Left forelimb (tissue), 1 donor: ENCODE results near the gene SLC22A31.
A peak's percentile ranks its signal among the peaks of the same experiment; 100 is the strongest.

Experiments used
- DNase-seq: peaks from one replicate; pipeline ENCODE4 v3.0.0-alpha.2; 2018; ENCODE audit warnings: low spot score

SLC22A31 gene

DNA sequence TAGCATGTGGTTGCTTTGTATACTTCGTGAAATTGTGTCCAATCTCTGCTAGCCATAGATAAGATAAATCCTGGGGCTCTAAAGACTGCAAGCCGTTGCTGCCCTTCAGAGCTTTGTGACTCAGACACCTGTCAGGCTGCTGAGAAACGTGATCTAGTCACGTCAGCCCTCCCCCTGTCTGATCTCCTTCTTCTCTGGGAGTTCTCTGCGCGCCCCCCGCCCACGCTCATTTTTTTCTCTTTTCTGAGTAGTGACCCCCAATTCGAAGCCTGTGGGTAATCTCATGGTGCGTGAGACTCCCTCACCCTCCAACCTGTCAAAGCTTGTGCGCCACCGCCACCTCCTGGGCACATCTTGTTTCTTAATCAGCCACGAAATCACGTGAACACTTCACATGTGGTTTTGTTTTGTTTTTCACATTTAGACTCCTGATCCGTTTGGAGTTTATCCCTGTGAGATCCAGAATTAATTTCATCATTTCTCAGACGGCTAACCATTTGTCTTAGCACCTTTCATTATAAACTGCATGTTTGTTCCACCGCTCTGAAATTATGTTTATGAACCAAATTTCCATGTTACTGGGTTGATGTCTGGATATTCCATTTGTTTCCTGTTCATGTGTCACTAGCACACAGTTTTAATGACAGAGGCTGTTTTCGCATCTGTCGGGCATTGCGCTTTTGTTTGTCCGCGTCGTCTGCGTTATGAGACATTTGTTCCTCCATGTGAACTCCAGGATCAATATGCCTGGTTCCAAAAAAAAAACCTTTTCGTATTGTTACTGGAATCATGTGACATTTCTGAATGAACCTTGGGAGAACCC, 16.2 kb upstream of the SLC22A31 start:
- DNase-seq: peak; percentile 74

DNA sequence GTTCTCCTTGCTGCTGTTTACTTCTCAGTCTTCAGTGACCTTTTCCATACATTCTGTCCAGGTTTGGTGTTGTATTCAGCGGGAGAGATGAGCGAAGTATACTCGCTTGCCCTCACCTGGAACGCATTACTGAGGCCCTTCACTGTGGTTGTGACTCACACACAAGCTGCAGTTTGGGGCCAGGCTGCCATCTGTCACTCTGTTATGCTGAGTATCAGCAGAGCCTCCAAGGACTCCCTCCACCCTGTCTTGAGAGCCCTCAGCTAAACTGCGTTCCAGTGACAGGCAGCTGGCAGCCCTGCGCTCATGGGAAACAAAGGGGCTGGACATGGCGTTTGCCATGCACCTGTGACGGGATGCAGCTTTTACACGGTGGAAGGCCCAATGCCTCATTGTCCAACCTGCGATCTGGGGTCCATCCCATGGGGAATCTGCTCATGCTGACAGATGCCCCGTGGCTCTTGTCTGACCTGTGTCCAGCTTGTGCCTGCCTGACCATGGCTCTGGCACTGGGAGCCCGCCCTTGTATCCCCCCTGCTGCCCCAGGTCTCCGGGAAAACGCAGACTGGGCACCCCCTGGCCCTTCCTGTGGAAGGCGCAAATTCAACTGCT, 10.7 kb upstream of the SLC22A31 start:
- no peak for DNase-seq

DNA sequence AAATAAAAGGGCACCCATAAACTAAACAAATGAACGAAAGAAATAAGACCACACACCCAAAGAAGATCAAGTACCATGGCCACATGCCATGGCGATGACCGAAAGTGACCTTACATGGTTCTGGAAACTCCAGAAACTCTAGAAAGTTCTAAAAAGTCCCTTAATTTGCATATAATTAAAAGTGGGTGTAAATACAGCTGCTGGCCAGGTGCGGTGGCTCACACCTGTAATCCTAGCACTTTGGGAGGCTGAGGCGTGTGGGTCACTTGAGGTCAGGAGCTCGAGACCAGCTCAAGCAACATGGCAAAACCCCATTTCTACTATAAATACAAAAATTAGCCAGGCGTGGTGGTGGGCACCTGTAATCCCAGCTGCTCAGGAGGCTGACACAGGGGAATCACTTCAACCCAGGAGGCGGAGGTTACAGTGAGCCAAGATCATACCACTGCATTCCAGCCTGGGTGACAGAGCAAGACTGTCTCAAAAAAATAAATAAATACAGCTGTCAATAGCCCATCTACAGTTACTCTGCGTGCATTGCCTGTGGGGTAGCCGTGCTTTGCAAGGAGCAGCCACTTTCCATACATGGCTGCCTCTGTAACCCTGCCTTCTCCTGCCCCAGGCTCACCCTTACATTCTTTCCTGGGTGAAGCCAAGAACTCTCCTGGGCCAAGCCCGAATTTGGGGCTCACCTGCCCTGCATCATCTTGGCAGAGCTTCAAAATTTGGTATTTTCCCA, 10.0 kb upstream of the SLC22A31 start:
- DNase-seq: no peak

DNA sequence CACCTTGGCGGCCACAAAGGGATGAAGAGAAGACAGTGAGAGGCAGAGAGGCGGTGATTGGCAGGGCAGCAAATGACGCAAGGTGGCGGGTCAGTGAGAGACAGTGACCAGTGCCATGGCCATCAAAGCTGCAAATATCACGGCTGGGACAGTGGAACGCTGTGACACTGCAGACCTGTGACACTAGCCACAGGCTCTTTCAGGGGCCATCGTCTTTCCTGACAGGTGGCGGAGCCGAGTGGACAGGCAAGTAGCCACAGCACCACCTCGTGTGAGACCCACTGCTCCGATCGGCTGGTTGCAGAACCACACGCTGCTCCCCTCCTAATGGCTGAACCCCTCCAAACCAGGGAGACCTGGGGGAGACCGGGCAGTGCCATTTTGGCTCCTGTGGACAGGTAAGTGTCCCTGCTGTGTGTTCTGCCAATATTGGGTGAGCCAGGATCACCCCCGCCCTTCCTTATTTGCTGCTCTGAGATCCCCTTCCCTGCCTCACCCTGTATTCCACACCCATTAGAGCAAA, 9.2 kb upstream of the SLC22A31 start:
- DNase-seq: no peak

DNA sequence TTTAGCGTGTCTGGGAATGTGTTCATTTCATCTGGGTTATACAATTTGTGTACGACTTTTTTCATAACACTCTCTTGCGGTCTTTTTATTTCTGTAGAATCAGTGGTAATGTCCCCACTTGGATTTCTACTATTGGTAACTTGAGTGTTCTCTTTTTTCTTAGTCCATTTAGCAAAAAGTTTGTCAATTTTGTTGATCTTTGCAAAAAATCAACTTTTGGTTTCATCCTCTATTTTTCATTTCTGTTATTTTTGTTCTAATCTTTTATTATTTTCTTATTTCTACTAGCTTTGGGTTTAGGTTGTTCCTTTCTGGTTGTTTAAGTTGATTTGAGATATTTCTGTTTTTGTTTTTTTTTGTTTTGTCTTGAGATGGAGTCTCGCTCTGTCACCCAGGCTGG, 7.7 kb upstream of the SLC22A31 start:
- no peak for DNase-seq

DNA sequence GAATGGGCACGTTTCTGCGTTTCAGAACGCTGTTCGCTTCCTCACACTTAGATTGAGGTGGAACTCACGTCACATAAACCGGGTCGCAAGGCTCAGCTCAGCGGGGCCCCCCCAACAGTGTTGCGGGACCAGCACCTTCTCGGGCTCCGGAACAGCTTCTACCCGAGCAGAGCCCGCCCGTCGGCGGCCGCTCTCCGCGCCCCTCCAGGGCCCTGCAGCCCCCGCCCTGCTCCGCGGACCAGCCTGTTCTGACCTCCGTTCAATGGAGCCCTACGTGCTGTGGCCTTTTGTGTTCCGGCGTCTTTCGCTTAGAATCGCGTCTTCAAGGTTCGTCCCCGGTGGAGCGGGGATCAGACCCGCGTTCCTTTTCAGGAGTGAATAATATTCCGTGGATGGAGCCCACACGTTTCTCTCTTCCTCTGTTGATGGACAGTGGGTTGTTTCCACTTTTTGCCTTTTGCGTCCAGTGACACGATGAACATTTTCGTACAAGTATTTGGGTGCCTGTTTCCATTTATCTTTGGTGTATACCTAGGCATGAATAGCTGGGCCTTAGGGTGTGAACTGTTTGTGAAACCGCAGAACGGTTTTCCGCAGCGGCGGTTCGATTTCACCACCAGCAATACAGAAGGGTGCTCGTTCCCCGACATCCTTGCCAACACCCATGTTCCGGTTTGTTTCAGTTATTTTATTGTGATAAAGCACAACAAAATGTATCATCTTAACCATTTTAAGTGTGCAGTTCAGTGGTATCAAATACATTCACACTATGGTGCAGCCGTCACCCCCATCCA, 2.3 kb upstream of the SLC22A31 start:
- no peak for DNase-seq

DNA sequence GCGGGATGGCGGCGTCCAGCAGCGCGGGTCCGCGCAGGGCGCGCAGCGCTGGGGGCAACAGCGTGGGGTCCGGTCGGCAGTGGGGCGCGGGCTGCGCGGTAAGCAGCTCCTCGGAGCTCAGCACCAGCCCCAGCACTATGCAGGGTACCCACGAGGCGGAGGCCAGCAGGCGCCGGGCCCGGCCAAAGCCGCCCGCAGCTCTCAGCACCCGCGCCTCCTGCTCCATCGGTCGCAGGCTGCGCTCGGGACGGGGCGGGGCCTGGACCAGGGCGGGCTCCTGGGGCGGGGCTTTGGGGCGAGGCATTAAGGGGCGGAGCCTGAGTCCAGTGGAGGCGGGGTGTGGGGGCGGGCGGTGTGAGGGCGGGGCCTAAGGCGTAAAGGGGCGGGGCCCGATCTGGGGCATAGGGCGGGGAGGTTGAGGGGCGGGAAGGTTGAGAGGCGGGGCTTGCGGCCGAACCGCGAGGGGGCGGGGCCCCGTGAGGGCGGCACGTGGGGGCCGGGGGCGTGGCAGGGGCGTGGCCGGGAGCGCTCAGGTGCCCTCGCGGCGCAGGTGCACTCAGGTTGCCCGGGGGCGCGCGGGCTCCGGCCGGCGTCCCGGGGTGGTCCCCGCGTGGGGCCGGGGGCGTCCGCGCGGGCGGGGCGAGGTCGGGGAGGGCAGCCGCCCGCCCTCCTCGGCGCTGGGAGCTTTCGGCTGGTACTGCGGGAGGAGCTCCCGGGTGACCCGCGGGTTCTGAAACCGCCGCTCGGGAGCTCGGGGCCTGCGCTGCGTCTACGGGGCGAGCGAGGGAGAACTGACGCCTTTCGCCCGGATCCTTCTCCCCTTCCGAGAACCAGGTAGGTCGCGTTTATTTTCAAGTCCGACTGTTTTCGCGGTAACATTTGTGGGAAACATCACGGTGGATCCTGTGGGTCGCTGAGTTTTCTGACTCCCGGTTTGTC, 1.4 kb upstream of the SLC22A31 start:
- peak; percentile 71 for DNase-seq

DNA sequence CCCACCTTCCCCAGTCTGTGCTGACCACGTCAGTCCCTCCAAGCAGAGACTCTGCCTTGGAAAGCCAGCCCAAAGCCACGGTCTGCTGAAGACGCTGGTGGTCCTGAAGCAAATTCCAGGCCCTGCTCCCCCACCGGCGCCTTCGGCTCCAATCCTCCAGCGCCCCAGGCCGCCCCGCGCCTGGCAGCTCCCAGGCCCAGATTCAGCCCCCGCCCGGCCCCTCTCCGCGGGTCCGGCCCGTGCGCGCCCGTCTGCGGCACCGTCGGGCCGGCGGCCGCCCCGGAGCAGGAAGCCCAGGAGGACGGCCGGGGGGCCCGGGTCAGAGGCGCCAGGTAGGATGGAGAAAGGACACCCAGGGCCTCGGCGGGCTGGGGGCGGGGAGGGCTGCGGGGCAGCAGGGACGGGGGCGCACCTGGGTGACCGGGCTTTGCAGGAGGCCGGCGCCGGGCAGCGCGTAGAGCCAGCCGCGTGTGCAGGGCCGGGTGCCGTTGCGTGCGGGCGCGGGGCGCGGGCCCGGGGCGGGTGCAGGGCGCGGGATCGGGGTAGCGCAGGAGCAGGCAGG, 594 bp upstream of the SLC22A31 start:
- no peak for DNase-seq

DNA sequence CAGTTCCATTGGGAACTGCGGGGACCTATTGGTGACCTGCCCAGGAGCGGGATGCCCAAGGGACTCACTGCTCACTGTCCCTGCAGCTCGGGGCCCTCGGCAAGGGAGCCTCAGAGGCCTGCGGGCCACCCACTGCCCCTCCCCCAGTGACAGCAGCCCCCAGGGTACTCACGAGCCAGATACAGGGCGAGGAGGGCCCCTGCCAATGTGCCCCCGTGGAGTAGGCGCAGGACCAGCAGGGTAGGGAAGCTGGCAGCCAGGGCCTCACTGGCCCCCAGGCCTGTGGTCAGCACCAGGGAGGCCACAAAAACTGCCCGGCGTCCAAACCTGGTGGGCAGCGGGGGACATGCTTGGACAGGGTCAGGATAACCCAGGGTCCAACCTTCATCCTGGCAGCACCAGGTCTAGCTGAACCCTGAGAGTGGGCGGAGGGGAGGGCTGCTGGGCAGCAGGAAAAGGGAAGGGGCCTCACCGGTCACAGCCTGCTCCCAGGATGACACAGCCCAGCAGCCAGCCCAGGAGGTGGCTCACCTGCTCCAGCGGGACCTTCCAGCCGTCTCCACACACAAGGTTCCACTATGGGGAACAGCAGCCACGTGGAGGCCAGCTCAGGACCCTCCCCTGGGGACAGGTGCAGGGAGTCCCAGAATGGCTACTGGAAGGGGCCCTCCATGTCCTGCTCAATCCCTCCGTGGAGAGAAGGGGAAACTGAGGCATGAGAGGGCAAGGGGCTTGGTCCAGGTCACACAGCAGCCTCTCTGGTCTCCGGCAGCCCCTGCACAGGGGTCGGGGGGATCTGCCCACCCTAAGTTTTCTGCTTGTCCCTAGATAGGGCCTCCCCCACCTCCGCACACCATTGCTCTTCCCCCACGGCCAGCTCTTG, 855 bp downstream of the SLC22A31 start:
- DNase-seq: no peak

DNA sequence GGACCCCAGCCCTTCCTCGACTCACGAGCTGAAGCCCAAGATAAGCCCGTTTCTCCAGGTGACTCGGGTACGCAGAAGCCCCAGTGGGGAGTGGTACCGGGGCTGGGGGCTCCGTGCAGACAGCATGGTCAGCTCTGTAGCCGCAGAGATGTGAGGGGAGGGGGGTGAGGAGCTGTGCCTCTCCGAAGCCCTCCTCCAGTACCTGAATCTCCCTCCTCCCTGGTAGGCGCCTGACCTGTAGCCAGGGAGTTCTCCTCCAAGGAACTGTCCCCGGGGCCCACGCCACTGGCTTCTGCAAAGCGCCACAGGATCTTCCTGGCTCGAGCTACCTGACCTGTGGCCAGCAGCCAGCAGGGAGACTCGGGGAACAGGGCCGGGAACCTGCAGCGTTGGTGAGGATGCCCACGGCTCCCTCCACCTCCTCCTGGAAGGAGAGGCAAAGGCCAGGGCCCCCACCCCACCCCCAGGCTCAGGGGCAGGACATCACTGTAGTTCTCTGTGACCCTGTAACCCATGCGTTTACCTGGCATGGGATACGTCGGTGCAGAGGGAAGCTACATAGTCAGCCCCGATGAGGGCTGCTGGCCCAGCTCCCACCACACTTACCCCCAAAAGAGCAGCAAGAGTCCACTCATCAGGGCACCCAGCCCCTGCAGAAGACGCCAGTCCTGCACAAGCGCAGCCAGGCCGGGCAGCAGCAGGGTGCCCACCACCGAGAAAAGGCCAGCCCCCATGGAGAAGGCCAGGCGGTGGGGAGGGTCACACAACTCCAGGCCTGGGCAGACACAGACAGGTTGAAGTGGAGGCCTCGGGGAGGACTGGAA, 1.7 kb downstream of the SLC22A31 start:
- DNase-seq: no peak

DNA sequence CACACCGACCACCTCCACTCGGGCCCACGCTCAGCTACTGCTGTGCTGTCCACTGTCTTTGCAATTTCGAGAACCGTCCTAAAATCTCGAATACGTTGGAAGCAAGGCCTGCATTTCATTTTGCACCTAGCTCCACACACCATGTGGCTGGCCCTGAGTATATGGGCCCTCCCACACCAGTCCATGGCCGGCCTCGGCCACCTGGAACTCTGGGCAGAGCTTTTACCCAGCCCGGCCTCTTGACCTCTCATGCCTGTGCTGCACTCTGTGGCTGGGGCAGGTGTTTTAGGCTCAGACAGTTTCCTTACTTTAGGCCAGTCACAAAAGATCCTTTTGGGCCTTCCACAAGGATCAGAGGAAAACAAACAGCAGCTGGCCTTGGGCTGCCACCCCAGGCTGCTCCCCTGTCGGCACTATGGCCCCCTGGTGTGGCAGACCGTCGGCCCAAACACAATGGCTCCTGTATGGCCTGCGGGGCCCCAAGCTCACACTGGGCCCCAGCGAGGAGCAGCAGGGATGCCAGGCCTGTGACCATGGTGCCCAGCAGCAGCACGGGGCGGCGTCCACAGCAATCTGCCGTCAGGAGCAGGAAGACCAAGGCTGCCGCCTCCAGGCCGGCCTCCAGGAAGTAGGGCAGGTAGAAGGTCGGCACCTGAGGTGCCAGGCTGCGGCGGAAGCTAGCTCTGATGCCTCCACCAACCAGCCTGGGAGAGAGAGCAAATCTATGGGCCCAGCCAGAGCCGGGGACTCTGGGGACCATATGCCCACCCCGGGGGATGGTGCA, 2.5 kb downstream of the SLC22A31 start:
- no peak for DNase-seq

DNA sequence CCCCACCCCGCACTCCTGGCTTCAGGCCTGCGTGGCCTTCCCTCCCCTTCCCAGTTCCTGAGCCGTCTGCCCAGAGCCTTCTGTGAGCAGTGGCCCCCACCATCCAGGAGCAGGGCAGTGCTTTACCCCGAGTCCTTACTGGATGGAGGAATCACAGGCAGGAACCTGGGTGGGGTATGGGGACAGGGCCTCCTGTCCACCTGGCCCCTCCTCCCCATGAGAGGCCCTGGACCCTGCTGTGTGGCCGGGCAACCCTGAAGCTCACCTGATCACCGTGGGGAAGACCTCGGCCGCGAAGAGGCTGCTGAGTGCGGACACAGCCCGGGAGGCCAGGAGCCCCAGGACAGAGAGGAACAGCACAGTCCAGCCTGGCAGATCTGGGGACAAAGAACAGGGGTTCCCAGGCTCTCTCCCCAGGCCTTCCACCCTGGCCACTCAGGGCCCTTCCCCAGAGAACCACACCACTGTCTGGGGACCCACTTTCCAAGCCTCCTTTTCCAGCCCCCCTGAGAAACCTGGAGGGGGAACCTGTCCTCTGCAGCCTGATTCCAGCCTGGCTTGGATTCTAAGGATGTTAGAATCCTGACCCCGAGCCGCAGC, 3.2 kb downstream of the SLC22A31 start:
- DNase-seq: no peak

DNA sequence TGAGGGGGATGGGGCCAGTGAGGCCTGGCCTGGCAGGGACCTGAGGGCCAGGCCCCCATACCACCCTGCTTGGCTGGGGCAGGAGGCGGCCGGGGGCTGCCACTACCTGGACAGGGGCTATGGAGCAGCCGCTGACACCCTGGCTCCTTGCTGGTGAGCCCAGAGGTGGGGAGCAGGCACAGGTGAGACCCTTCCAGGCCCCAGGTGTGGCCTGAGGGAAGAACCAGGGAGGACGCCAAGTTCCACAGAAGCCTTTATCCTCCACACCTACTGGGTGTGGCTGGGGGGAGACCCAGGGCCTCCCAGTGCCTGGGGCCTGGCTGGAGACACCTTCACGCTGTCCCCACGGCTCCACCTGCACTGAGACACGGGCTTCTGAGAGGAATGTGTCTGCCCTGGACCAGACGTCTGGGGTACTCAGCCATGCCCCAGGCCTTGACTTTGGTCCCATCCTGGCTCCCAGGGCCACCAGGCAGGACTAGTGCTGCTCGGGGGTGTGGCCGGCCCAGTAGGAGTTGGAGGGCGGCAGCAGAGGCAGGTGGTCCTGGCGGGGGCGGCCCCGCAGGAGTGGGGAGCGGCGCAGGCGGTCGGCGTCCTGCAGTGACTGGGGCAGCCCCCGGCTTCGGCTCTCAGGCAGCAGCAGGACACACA, 4.7 kb downstream of the SLC22A31 start:
- no peak for DNase-seq

DNA sequence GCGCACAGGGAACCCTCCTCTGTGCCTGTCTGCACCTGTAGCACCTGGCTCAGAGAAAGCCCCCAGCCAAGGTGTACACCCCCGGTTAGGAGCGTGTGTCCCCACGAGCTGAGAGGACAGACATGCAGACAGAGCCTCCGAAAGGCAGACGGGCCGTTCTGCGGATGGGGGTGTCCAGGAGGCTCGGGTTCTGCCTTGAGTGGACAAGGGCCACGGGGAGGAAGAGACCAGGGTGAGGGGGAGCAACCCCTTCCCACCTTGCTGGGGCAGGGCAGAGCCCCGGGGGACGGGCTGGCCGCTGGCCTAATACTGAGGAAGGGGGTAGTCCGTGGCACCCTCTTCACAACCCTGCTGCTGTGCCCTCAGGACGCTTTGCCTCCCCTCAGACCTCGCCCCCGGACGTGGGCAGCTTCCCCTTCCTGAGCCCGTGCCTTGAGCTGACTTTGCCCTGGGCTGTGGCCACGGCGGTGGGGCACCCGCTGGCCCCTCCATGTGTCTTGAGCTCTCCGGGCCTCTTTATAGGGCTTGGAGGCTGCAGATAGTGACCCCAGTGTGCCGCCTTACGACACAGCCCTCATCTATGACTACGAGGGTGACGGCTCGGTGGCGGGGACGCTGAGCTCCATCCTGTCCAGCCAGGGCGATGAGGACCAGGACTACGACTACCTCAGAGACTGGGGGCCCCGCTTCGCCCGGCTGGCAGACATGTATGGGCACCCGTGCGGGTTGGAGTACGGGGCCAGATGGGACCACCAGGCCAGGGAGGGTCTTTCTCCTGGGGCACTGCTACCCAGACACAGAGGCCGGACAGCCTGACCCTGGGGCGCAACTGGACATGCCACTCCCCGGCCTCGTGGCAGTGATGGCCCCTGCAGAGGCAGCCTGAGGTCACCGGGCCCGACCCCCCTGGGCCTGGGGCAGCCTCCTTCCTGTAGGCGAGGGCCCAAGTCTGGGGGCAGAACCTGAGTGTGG, 5.7 kb downstream of the SLC22A31 start:
- DNase-seq: no peak

DNA sequence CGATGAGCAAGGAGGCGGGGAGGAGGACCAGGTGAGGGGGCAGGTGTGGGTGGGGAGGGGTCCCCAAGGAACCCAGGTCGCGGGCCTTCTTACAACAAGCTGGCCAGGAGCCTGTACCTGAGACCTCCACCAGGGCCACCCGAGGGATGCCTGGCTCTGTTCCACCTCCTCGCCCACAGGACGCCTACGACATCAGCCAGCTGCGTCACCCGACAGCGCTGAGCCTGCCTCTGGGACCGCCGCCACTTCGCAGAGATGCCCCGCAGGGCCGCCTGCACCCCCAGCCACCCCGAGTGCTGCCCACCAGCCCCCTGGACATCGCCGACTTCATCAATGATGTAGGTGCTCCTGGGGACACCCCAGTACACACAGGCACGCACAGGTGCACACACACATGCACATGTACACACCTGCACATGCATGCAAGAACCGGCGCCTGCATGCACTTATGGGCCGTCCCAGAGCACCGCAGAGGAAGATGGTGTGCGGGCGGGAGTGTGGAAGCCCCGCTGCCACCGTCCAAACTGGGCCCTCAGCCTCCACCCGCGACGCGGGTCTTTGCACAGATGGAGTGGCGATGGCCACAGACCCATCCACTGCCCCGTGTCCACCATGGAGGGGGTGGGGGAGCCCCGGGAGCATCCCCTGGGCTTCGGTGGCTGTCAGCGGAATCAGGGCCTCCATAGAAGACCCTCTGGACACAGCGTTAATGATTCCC, 6.6 kb downstream of the SLC22A31 start:
- no peak for DNase-seq
